Colonic mucosa (tissue), 4 donors: ENCODE data around the gene NPFFR2. TPM values are rescaled to one million over a fixed set of nuclear protein-coding genes. Genes with fewer than 3 reads are reported as not detected.

ENCODE experiments used
- DNase-seq: peaks from one replicate; pipeline ENCODE4 v3.0.0-alpha.2; 2020
- H3K27ac ChIP-seq: fragments of 200-600 bp; one replicate; pipeline ENCODE4 v1.8.0; 2021
- H3K27me3 ChIP-seq: fragments of 200-600 bp; one replicate; pipeline ENCODE4 v1.8.0; 2021
- H3K36me3 ChIP-seq: fragments of 200-600 bp; one replicate; pipeline ENCODE4 v1.8.0; 2021
- H3K4me1 ChIP-seq: fragments of 200-600 bp; one replicate; pipeline ENCODE4 v1.8.0; 2021; ENCODE audit warnings: mild to moderate bottlenecking
- H3K4me3 ChIP-seq: fragments of 200-600 bp; one replicate; pipeline ENCODE4 v1.8.0; 2021
- H3K9ac ChIP-seq, 2 donors: one replicate each; pipeline ENCODE4 v1.7.0; 2013; ENCODE audit warnings: control low read depth in 2 of 2, low read depth in 2 of 2, low read length in 2 of 2
- H3K9me3 ChIP-seq: fragments of 200-600 bp; one replicate; pipeline ENCODE4 v1.8.0; 2021
- intact Hi-C: fragments of 100-400 bp; cut with DNase I; formaldehyde crosslinking; loops from one replicate; pipeline ENCODE4 v1.14.1; 2022
- total RNA-seq, 2 donors: library from RNA; stranded (reverse); fragmentation: NEBNext Ultra II Directional in 1 of 2; extraction: Animal tissue kit (Norgen Biotek cat#: 25700) in 1 of 2; gene quantifications; one replicate each; pipeline ENCODE4 v1.2.1, GENCODE V29; 2021
- TF ChIP-seq, protein P1 (sequence below): fragments of 200-600 bp; IDR thresholded peaks from one replicate; pipeline ENCODE4 v1.8.0; 2022; ENCODE audit warnings: antibody characterized with exemption, mild to moderate bottlenecking
- donor health status: healthy.
- donor health status: DM: no; HTN: no; CAD: no.
- donor health status: DM: no; HTN: no; CAD: no.

NPFFR2 gene
- total RNA-seq, 2 donors from 2014 or later, result not detected

DNA sequence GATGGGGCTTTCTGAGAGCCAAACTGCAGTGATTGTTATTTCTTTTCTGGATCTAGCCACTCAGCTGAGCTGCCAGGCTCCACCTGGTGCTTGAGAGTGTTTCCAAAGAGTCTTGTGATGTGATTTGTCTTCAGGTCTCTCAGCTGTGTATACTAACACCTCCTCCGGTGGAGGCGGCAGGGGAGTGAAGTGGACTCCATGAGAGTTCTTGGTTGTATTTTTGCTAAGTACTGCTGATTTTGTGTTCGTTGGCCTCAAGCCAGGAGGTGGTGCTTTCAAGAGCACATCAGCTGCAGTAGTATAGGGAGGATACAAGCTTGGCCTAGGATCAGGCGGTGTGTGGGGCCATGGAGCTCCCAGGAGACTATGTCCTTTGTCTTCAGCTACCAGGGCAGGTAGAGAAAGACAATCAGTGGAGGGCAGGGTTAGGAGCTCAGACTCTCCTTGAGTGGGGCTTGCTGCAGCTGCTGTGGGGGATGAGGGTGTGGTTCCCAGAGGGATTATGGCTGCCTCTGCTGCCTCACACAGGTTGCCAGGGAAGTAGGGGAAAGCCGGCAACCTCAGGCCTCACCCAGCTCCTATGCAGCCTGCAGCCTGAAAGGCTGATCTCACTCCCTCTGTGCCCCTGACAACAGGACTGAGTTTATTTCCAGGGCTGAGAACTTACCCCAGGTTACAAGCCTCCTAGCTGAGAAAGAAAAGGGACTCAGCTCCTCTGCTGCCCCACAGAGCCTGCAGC is 62.4 kb downstream of the NPFFR2 start:
- no peak overlapping the region for H3K4me3 ChIP-seq
- no peak for DNase-seq
- H3K9me3 ChIP-seq, result no peaks in the 10 kb centered on the region
- intact Hi-C loops, result no loop called here
- no peaks in the 10 kb centered on the region for H3K27me3 ChIP-seq
- TF ChIP-seq, protein P1, sequence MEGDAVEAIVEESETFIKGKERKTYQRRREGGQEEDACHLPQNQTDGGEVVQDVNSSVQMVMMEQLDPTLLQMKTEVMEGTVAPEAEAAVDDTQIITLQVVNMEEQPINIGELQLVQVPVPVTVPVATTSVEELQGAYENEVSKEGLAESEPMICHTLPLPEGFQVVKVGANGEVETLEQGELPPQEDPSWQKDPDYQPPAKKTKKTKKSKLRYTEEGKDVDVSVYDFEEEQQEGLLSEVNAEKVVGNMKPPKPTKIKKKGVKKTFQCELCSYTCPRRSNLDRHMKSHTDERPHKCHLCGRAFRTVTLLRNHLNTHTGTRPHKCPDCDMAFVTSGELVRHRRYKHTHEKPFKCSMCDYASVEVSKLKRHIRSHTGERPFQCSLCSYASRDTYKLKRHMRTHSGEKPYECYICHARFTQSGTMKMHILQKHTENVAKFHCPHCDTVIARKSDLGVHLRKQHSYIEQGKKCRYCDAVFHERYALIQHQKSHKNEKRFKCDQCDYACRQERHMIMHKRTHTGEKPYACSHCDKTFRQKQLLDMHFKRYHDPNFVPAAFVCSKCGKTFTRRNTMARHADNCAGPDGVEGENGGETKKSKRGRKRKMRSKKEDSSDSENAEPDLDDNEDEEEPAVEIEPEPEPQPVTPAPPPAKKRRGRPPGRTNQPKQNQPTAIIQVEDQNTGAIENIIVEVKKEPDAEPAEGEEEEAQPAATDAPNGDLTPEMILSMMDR, result no peak
- H3K27ac ChIP-seq, result no peak overlapping the region
- H3K4me1 ChIP-seq, result no peaks in the 10 kb centered on the region
- H3K36me3 ChIP-seq, result no peaks in the 10 kb centered on the region
- no peak overlapping the region for H3K9ac ChIP-seq

DNA sequence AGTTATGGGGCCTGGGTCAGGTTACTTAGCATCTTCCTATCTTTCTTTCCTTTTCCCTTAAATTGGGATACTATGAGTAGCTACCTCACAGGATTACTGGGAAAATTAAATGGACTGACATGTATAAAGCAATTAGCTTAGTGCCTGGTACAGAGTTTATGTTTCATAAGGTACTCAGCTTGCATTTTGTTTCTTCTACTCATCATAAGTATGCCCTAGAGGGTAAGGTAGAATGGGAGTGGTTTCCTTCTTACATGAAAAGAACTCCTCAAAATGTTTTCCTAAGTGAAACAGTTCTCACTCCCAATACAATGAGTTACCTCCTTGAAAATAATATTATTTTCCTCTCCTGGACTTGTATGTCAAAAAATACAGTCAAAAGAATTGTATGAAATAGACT is 75.7 kb downstream of the NPFFR2 start:
- no peak for DNase-seq
- Histone ChIP-seq H3K27ac (no peak overlapping the region), H3K4me3 (no peak overlapping the region), H3K9me3 (no peaks in the 10 kb centered on the region), H3K27me3 (no peaks in the 10 kb centered on the region), H3K9ac (no peak overlapping the region), H3K36me3 (no peaks in the 10 kb centered on the region), H3K4me1 (no peaks in the 10 kb centered on the region)
- TF ChIP-seq, protein P1, result no peak
- intact Hi-C loops, result no loop called here

DNA sequence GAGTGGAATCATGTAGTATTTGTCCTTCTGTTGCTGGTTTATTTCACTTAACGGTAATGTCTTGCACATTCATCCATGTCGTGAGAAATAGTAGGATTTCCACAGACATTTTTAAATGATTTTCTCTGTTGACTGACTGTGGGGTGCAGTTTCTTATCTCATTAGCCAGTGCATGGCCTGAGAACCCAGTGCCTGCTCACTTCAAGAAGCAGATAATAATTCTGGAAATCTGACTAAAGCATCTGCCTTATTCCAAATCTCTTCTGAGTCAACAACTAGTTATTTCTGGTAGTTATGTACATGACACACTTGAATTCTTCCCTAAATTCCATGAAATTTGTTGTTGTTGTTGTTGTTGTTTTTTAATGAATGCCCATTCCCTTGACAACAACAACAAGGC is 77.6 kb downstream of the NPFFR2 start:
- no peak overlapping the region for H3K4me3 ChIP-seq
- TF ChIP-seq, protein P1, result no peak
- intact Hi-C loops, result no loop called here
- H3K9ac ChIP-seq, result no peak overlapping the region
- H3K4me1 ChIP-seq, result no peaks in the 10 kb centered on the region
- no peaks in the 10 kb centered on the region for H3K9me3 ChIP-seq
- H3K27ac ChIP-seq, result no peak overlapping the region
- no peak for DNase-seq
- no peaks in the 10 kb centered on the region for H3K27me3 ChIP-seq
- no peaks in the 10 kb centered on the region for H3K36me3 ChIP-seq

DNA sequence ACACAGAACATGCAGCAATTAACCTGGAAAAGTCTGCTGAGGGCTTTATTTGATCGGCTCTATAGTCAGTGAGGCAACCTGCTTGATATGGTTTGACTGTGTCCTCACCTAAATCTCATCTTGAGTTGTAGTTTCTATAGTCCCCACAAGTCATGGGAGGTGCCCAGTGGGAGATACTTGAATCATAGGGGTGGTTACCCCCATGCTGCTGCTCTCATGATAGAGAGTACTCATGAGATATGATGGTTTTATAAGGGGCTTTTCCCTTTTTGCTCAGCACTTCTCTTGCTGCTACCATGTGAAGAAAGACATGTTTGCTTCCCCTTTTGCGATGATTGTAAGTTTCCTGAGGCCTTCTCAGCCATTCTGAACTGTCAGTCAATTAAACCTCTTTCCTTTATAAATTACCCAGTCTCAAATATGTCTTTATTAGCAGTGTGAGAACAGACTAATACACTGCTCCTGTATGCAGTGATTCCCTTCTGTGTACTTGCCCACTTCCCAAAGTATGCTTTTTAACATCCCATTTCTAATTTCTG is 78.2 kb downstream of the NPFFR2 start:
- TF ChIP-seq, protein P1, result no peak
- intact Hi-C loops, result no loop called here
- Histone ChIP-seq H3K9me3 (no peaks in the 10 kb centered on the region), H3K9ac (no peak overlapping the region), H3K27ac (no peak overlapping the region), H3K4me1 (no peaks in the 10 kb centered on the region), H3K36me3 (no peaks in the 10 kb centered on the region), H3K27me3 (no peaks in the 10 kb centered on the region), H3K4me3 (no peak overlapping the region)
- no peak for DNase-seq

DNA sequence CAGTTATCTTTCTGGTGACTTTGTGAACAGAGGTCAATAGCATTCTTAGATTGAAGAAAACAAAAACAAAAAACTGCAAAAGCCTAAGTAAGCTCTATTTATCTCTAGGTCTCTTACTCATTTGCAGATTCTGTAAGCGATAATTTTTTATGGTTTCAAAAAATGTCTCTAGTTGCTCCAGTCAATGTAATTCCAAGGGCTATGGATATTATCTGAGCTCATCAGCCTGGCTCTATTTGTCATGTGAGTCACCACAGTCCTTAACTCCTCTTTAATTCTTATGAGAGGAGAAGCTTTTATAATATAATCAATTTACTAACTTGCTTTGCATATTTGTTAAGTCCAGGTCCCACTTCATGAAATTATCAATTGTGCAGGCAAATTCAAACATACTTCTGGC is 79.1 kb downstream of the NPFFR2 start:
- TF ChIP-seq, protein P1, result no peak
- H3K4me1 ChIP-seq, result no peaks in the 10 kb centered on the region

More for the DNA sequence above, 79.1 kb downstream of the NPFFR2 start:
- Histone ChIP-seq H3K27ac (no peak overlapping the region), H3K4me3 (no peak overlapping the region), H3K27me3 (no peaks in the 10 kb centered on the region), H3K9ac (no peak overlapping the region), H3K9me3 (no peaks in the 10 kb centered on the region), H3K36me3 (no peaks in the 10 kb centered on the region)
- DNase-seq, result no peak
- intact Hi-C loops, result no loop called here
